Endothelial cell of umbilical vein (primary cell): ENCODE results near the gene AFDN.

Experiments
- CTCF ChIP-seq, 2 donors: IDR thresholded peaks; 1 replicate in 1 of 2; 2 replicates in 1 of 2; pipeline ENCODE4 v1.5.1; 2011; ENCODE audit warnings: low read length in 2 of 2, mild to moderate bottlenecking in 2 of 2, moderate library complexity in 2 of 2, control low read depth in 1 of 2, inconsistent platforms in 1 of 2, low read depth in 1 of 2; ENCODE audit not compliant: insufficient read depth in 1 of 2; ENCODE audit errors: extremely low read depth in 1 of 2
- EZH2 ChIP-seq: IDR thresholded peaks from 2 replicates; pipeline ENCODE4 v1.6.1; 2012; ENCODE audit warnings: borderline replicate concordance, low read depth, mild to moderate bottlenecking, moderate library complexity, low read length, inconsistent platforms; ENCODE audit not compliant: severe bottlenecking
- FOS ChIP-seq: IDR thresholded peaks from 2 replicates; pipeline ENCODE4 v1.6.1; 2011; ENCODE audit warnings: mild to moderate bottlenecking, low read length, moderate library complexity, borderline replicate concordance; ENCODE audit not compliant: insufficient read depth
- MAX ChIP-seq: IDR thresholded peaks from 2 replicates; pipeline ENCODE4 v1.6.1; 2011; ENCODE audit not compliant: insufficient read depth, insufficient read length
- MYC ChIP-seq: IDR thresholded peaks from one replicate; pipeline ENCODE4 v1.6.1; 2011; ENCODE audit warnings: mild to moderate bottlenecking, low read depth, low read length
- POLR2A ChIP-seq: IDR thresholded peaks from 2 replicates; pipeline ENCODE4 v1.6.1; 2012; ENCODE audit warnings: low read depth, mild to moderate bottlenecking, control low read depth, low read length

GRCh38 chr6:167920165-167920564, 93.5 kb downstream of the AFDN start:
- TF ChIP-seq CTCF (IDR thresholded peaks at IDR 0.05; ENCODE audit: extremely low read depth in 1 of 2, insufficient read depth in 1 of 2, low read depth in 1 of 2, low read length in 2 of 2) (no peak), EZH2 (no peak), MYC (no peak), POLR2A (no peak), FOS (no peak), MAX (no peak)
